Psoas muscle (tissue), 8 donors: ENCODE measurements around the gene FNDC3B. TPM values are rescaled to one million over a fixed set of nuclear protein-coding genes. Genes with fewer than 3 reads are reported as not detected.

Source experiments
- ATAC-seq, 4 donors: fragments of 200-7000 bp; cut with Tn5 transposase; one replicate each; pipeline ENCODE4 v1.9.1; 2020; ENCODE audit warnings: moderate library complexity in 3 of 4, mild to moderate bottlenecking in 2 of 4
- DNase-seq, 2 donors: peaks; one replicate each; pipeline ENCODE4 v3.0.0-alpha.2; 2020
- H3K27ac ChIP-seq: fragments of 200-600 bp; one replicate; pipeline ENCODE4 v1.8.0; 2022
- H3K27me3 ChIP-seq, 3 donors: fragments of 200-600 bp in 1 of 3; one replicate each; pipeline versions ENCODE4 v1.6.1 to v1.8.0; 2013 to 2022; ENCODE audit warnings: low read length in 2 of 3, mild to moderate bottlenecking in 2 of 3, moderate library complexity in 1 of 3; ENCODE audit not compliant: insufficient read depth in 3 of 3
- H3K36me3 ChIP-seq, 2 donors: fragments of 200-600 bp in 1 of 2; one replicate each; pipeline versions ENCODE4 v1.6.1 to v1.8.0; 2013 to 2022; ENCODE audit warnings: low read depth in 1 of 2, mild to moderate bottlenecking in 1 of 2, moderate library complexity in 1 of 2; ENCODE audit not compliant: insufficient read depth in 1 of 2
- H3K4me1 ChIP-seq: fragments of 200-600 bp; one replicate; pipeline ENCODE4 v1.8.0; 2022
- H3K4me3 ChIP-seq: fragments of 200-600 bp; one replicate; pipeline ENCODE4 v1.8.0; 2022; ENCODE audit warnings: mild to moderate bottlenecking
- H3K9me3 ChIP-seq: fragments of 200-600 bp; one replicate; pipeline ENCODE4 v1.8.0; 2022
- WGBS, 3 donors: extraction: QIAGEN DNeasy Blood & Tissue Kit; methylation state at CpG; one replicate each; pipeline versions ENCODE4 v1.1.6 to v1.1.7; 2013; 5-methylcytosine and 5-hydroxymethylcytosine counted together
- intact Hi-C, 2 donors: fragments of 100-400 bp; cut with DNase I; formaldehyde crosslinking; loops; one replicate each; pipeline versions ENCODE4 v1.11.0 to v1.14.2; 2022
- polyA plus RNA-seq, 3 donors: library from polyadenylated mRNA; stranded (reverse); fragments of 200-250 nt; gene quantifications; one replicate each; pipeline ENCODE4 v1.2.3, GENCODE V29; 2013
- total RNA-seq, 4 donors: library from RNA; stranded (reverse); fragmentation: NEBNext Ultra II Directional in 2 of 4; extraction: Animal tissue kit (Norgen Biotek cat#: 25700) in 2 of 4; gene quantifications; one replicate each; pipeline versions ENCODE4 v1.2.1 to v1.2.4, GENCODE V29; 2021 to 2023
- TF ChIP-seq, protein P1 (sequence below): fragments of 200-600 bp; IDR thresholded peaks from one replicate; pipeline ENCODE4 v1.8.0; 2022; ENCODE audit warnings: antibody characterized with exemption
- donor health status: healthy with polysubstance abuse.
- donor health status: DM: no; HTN: no; CAD: no; lungs with moderate emphysema.
- donor health status: Bipolar disorder and iron deficiency.
- donor health status: healthy.
- donor health status: DM: yes; HTN: yes; CAD: no.
- donor health status: DM: no; HTN: no; CAD: no.
- donor health status: DM: no; HTN: no; CAD: no.
- donor health status: DM: yes; HTN: yes; CAD: no.

Gene FNDC3B
- total and polyA plus RNA-seq, 7 donors: 12.4 to 133 (median 50.8) TPM

DNA sequence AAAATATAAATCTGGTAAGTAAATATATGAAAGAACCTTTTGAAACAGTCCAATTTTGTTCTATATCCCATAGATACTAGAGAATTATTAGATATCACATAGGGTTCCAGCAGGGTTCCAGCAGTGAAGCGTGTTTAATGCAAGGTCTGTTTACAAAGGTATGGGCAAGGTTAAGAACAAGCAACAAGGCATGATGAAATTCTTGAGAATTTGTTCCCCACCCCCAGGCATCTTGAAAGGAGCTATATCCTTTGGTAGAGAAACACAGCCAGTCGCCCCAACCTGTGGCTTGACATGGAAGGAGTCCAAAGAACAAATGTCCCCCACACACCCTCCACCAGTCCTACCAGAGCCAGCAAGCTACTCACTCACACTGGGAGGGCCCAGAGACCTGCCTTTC, 18.6 kb upstream of the FNDC3B start:
- Histone ChIP-seq H3K4me1 (no peaks in the 10 kb centered on the region), H3K9me3 (no peaks in the 10 kb centered on the region), H3K27me3 (no peaks in the 10 kb centered on the region), H3K36me3 (no peaks in the 10 kb centered on the region), H3K27ac (no peak overlapping the region), H3K4me3 (no peak overlapping the region)
- TF ChIP-seq, protein P1, sequence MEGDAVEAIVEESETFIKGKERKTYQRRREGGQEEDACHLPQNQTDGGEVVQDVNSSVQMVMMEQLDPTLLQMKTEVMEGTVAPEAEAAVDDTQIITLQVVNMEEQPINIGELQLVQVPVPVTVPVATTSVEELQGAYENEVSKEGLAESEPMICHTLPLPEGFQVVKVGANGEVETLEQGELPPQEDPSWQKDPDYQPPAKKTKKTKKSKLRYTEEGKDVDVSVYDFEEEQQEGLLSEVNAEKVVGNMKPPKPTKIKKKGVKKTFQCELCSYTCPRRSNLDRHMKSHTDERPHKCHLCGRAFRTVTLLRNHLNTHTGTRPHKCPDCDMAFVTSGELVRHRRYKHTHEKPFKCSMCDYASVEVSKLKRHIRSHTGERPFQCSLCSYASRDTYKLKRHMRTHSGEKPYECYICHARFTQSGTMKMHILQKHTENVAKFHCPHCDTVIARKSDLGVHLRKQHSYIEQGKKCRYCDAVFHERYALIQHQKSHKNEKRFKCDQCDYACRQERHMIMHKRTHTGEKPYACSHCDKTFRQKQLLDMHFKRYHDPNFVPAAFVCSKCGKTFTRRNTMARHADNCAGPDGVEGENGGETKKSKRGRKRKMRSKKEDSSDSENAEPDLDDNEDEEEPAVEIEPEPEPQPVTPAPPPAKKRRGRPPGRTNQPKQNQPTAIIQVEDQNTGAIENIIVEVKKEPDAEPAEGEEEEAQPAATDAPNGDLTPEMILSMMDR: no peak
- DNase-seq (no peak), ATAC-seq (no peak)
- intact Hi-C loops: no loop called here
- WGBS, 3 donors: 94 to 96% (median 96%) methylated on average over 2 of the region's 2 CpGs

DNA sequence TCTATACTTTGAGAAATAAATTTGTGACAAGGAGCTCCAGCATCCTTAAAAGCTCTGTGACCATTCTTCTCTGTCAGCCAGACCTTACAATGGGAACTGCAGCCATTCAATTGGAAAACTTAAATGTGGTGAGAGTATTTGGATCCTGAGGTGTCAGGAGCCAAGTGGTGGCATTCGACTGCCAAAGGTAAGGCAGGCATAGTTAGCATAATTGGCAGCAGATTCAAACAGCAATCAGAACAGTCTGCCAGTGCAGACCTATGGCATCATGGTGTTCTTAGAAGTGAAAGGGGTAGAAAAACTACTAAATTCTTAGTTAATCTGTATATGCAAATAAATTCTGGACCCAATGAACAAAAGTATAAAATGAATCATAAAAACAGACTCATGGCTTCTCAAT, 18.2 kb upstream of the FNDC3B start:
- H3K4me3 ChIP-seq: no peak overlapping the region
- H3K27ac ChIP-seq: no peak overlapping the region
- intact Hi-C loops: no loop called here
- WGBS, 3 donors: 24 to 36% (median 28%) methylated on average over 1 of the region's 1 CpG
- no peaks in the 10 kb centered on the region for H3K9me3 ChIP-seq
- TF ChIP-seq, protein P1: no peak
- H3K36me3 ChIP-seq: no peaks in the 10 kb centered on the region
- no peak for ATAC-seq
- H3K27me3 ChIP-seq: no peaks in the 10 kb centered on the region
- DNase-seq: no peak
- no peaks in the 10 kb centered on the region for H3K4me1 ChIP-seq

DNA sequence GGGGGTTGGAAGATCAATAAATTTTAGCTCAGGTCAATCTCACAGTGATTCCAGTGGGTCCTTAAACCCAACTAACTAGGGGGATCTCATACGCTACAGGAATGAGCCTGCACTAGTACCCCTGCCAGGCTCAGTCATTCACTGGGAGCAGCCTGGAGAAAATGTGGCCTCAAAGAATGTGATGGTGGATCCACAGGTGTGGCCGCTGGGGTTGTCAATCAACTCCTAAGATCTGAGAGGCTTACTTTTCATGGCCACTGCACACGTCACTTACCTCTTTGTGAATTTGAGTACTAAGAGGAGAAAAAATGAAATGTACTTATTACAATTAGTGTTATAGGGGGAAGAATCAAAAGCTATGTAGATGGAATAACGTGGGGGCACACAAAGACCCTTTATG, 17.5 kb upstream of the FNDC3B start:
- Histone ChIP-seq H3K36me3 (no peaks in the 10 kb centered on the region), H3K27ac (no peak overlapping the region), H3K27me3 (no peaks in the 10 kb centered on the region), H3K4me3 (no peak overlapping the region), H3K4me1 (no peaks in the 10 kb centered on the region), H3K9me3 (no peaks in the 10 kb centered on the region)
- ATAC-seq (no peak), DNase-seq (no peak)
- 94 to 97% (median 94%) methylated on average over 4 of the region's 4 CpGs for WGBS, 3 donors
- intact Hi-C loops: no loop called here
- TF ChIP-seq, protein P1: no peak

DNA sequence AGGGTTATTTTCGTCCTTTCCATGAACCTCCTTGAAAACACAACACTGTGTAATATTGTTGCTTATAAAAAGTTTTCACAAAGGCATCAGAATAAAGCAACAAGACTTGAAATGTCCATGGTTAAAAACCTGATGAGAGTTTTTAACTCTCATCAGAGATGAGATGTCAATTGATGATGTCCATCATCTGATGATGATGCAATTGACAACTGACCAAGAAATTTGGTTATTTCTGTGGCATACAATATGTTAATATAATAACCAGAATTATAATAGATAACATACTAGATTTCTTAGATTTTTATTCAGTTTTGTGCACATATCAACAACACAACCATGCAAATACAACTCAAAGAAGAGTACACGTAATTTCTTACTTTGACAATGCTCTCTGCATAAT, 15.5 kb upstream of the FNDC3B start:
- Histone ChIP-seq H3K9me3 (no peaks in the 10 kb centered on the region), H3K27ac (no peak overlapping the region), H3K27me3 (no peaks in the 10 kb centered on the region), H3K4me1 (no peaks in the 10 kb centered on the region), H3K4me3 (no peak overlapping the region), H3K36me3 (no peaks in the 10 kb centered on the region)
- intact Hi-C loops: no loop called here
- TF ChIP-seq, protein P1: no peak
- ATAC-seq (no peak), DNase-seq (no peak)
- 82 to 92% (median 85%) methylated on average over 2 of the region's 2 CpGs for WGBS, 3 donors

DNA sequence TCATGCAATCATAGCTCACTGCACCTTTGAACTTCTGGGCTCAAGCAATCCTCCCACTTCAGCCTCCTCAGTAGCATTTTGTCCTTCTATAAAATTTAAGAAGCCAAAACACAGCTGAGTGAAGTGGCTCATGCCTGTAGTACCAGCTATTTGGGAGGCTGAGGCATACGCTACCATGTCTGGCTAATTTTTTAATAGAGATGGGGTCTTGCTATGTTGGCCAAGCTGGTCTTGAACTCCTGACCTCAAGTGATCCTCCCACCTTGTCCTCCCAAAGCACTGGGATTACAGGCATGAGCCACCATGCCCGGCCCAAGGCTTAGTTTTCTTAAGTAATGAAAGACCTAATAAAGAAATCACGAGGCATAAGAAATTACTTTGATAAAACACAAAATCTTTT, 14.7 kb upstream of the FNDC3B start:
- TF ChIP-seq, protein P1: no peak
- Histone ChIP-seq H3K27me3 (no peaks in the 10 kb centered on the region), H3K27ac (no peak overlapping the region), H3K36me3 (no peaks in the 10 kb centered on the region), H3K4me3 (no peak overlapping the region), H3K4me1 (no peaks in the 10 kb centered on the region), H3K9me3 (no peaks in the 10 kb centered on the region)
- DNase-seq (no peak), ATAC-seq (no peak)
- 92 to 97% (median 95%) methylated on average over 3 of the region's 3 CpGs for WGBS, 3 donors
- intact Hi-C loops: no loop called here
